ENCODE data around the gene EFCAB5.

- TF ChIP-seq CTCF (IDR thresholded peaks at IDR 0.05) (peak; percentile 69; the same call in 1 of the 2 replicates), POLR2AphosphoS5 (IDR thresholded peaks at IDR 0.05; ENCODE audit: low read depth, low read length) (no peak)
Observed at GRCh38 chr17:30095507-30096244, 154.2 kb downstream of the EFCAB5 start.
